Heart right ventricle (tissue), 16 donors: ENCODE data around the gene ATF4. TPM values are rescaled to one million over a fixed set of nuclear protein-coding genes. Genes with fewer than 3 reads are reported as not detected.

Source experiments
- ATAC-seq, 8 donors: fragments of 200-7000 bp; cut with Tn5 transposase; one replicate each; pipeline ENCODE4 v1.9.1; 2020; ENCODE audit warnings: mild to moderate bottlenecking in 8 of 8, moderate library complexity in 8 of 8, moderate number of reproducible peaks in 1 of 8
- DNase-seq, 2 donors: peaks; one replicate each; pipeline ENCODE4 v3.0.0-alpha.2; 2020
- H3K27ac ChIP-seq, 10 donors: fragments of 200-600 bp; sonication (generic) in 2 of 10; one replicate each; pipeline versions ENCODE4 v1.5.0 to v1.8.0; 2020 to 2022; ENCODE audit warnings: mild to moderate bottlenecking in 3 of 10
- H3K27me3 ChIP-seq, 7 donors: fragments of 200-600 bp; one replicate each; pipeline ENCODE4 v1.8.0; 2021 to 2022; ENCODE audit warnings: mild to moderate bottlenecking in 2 of 7
- H3K36me3 ChIP-seq, 9 donors: fragments of 200-600 bp; sonication (generic) in 1 of 9; one replicate each; pipeline versions ENCODE4 v1.5.0 to v1.8.0; 2020 to 2022; ENCODE audit warnings: mild to moderate bottlenecking in 2 of 9
- H3K4me1 ChIP-seq, 9 donors: fragments of 200-600 bp; sonication (generic) in 1 of 9; one replicate each; pipeline versions ENCODE4 v1.5.0 to v1.8.0; 2020 to 2022; ENCODE audit warnings: mild to moderate bottlenecking in 4 of 9
- H3K4me3 ChIP-seq, 10 donors: fragments of 200-600 bp; sonication (generic) in 2 of 10; one replicate each; pipeline versions ENCODE4 v1.5.0 to v1.8.0; 2020 to 2022; ENCODE audit warnings: mild to moderate bottlenecking in 7 of 10, moderate library complexity in 2 of 10
- H3K9me3 ChIP-seq, 11 donors: fragments of 200-600 bp in 10 of 11; sonication (generic) in 2 of 11; one replicate each; pipeline versions ENCODE4 v1.5.0 to v1.8.0; 2013 to 2022; ENCODE audit warnings: mild to moderate bottlenecking in 2 of 11, control low read depth in 1 of 11, moderate library complexity in 1 of 11
- WGBS, 2 donors: extraction: QIAGEN DNeasy Blood & Tissue Kit; methylation state at CpG; one replicate each; pipeline ENCODE4 v1.1.7; 2013; ENCODE audit warnings: inconsistent platforms in 1 of 2; 5-methylcytosine and 5-hydroxymethylcytosine counted together
- intact Hi-C, 10 donors: fragments of 100-400 bp; cut with DNase I; formaldehyde crosslinking; loops; one replicate each; pipeline versions ENCODE4 v1.11.1 to v1.14.2; 2022
- polyA plus RNA-seq, 2 donors: library from polyadenylated mRNA; stranded (reverse); fragments of 200-250 nt; gene quantifications; one replicate each; pipeline ENCODE4 v1.2.3, GENCODE V29; 2013
- total RNA-seq, 10 donors: library from RNA; stranded (reverse); fragmentation: NEBNext Ultra II Directional in 3 of 10; extraction: Animal tissue kit (Norgen Biotek cat#: 25700) in 3 of 10; gene quantifications; one replicate each; pipeline versions ENCODE4 v1.2.1 to v1.2.4, GENCODE V29; 2021 to 2023
- TF ChIP-seq, protein P1 (sequence below), 9 donors: fragments of 200-600 bp; sonication (generic) in 2 of 9; IDR thresholded peaks; one replicate each; pipeline versions ENCODE4 v1.5.0 to v1.8.0; 2021 to 2022; ENCODE audit warnings: antibody characterized with exemption in 9 of 9, mild to moderate bottlenecking in 5 of 9, moderate library complexity in 1 of 9
- donor health status: Arrhythmogenic right ventricular cardiomyopathy.
- donor health status: ischemic (EF 13 %, LVEDD 7.1; RV severe dilation, severe dysfunction).
- donor health status: healthy with polysubstance abuse.
- donor health status: DM: no; HTN: yes; CAD: no.
- donor health status: DM: no; HTN: no; CAD: no.
- donor health status: ischemic (EF 25% LVEDD 6.9; RV normal size, moderate dysfunction).
- donor health status: ischemic (EF 25% LVEDD 5.7; RV mildly dilated, moderate dysfunction).
- donor health status: healthy.
- donor health status: DM: yes; HTN: yes; CAD: no.
- donor health status: Ischemic cardiomyopathy.
- donor health status: ischemic (EF 35%, LVEDD 5.7; RV mildly dilated, moderate dysfunction).
- donor health status: nonischemic (EF 11% LVEDD 7.7; RV severe dilation, severe dysfunction).
- donor health status: DM: yes; HTN: yes; CAD: no.
- donor health status: PGD.
- donor health status: ischemic (EF 29% LVEDD 5.4; RV normal size, mild dysfunction).
- donor health status: nonischemic (EF 23%, LVEDD 6.1; RV moderate dilation, normal function).

ATF4 gene
- total and polyA plus RNA-seq, 12 donors, result 95.2 to 637 (median 161) TPM

DNA sequence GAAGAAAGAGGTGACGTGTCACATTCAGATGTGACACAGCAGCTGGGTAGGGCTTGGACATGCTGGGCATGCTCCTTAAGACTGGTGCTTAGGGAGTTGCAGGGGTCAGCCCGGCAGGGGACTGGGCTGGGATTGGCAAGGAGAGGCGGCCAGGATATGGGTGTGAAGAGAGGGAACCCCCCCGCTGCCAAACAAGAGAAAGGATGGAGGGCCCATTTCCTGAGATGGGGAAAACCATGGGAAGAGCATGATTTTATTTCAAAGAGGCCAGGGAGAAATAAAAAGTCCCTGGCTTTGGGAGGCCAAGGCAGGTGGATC, 5.3 kb downstream of the ATF4 start:
- ATAC-seq, result no peak
- no peak overlapping the region for H3K4me3 ChIP-seq
- 66 to 82% methylated on average over 4 of the region's 4 CpGs for WGBS, 2 donors
- TF ChIP-seq, protein P1, sequence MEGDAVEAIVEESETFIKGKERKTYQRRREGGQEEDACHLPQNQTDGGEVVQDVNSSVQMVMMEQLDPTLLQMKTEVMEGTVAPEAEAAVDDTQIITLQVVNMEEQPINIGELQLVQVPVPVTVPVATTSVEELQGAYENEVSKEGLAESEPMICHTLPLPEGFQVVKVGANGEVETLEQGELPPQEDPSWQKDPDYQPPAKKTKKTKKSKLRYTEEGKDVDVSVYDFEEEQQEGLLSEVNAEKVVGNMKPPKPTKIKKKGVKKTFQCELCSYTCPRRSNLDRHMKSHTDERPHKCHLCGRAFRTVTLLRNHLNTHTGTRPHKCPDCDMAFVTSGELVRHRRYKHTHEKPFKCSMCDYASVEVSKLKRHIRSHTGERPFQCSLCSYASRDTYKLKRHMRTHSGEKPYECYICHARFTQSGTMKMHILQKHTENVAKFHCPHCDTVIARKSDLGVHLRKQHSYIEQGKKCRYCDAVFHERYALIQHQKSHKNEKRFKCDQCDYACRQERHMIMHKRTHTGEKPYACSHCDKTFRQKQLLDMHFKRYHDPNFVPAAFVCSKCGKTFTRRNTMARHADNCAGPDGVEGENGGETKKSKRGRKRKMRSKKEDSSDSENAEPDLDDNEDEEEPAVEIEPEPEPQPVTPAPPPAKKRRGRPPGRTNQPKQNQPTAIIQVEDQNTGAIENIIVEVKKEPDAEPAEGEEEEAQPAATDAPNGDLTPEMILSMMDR (IDR thresholded peaks at IDR 0.05), result no peak
- H3K27me3 ChIP-seq, result no peaks in the 10 kb centered on the region
- DNase-seq, result no peak
- H3K9me3 ChIP-seq, result no peaks in the 10 kb centered on the region
- peaks cover 38 to 92% (median 77%) of the 10 kb centered on the region in 9 donors for H3K4me1 ChIP-seq
- H3K27ac ChIP-seq, result peak overlapping the region in 5 of 10 donors; percentile 1 to 100 (median 34)
- intact Hi-C loops, result loop anchor here (5.0 to 10.0 kb wide), 8 partner anchors 33 to 373 kb away; partner anchors contain the start of genes RPL3 (in 3 of the 10), SYNGR1 (in 3 of the 10) and CBX7 (in 1 of the 10)
- H3K36me3 ChIP-seq, result peaks cover 0 to 83% (median 23%) of the 10 kb centered on the region in 9 donors

DNA sequence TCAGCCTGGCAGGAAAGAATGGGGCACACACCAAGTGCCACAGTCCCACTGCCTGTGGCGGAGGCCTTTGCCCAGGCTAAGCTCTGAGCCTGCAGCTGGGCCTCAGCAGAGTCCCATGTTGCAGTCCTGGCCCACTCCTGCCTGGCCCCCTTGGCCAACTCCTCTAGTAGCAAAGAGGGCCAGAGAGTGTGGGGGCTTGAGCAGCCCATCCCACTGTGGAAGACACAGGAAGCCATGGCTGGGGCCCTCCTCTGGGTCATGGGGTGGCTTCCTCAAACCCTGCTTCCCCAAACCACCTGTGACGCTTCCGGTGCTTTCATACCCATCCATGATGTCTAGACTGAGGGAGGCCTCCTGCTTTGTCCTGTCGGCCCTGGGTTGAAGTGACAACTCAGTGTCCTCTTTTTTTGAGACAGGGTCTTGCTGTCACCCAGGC, 6.4 kb downstream of the ATF4 start:
- intact Hi-C loops, result loop anchor here (5.0 to 10.0 kb wide), 8 partner anchors 34 to 374 kb away; partner anchors contain the start of genes RPL3 (in 3 of the 10), SYNGR1 (in 3 of the 10) and CBX7 (in 1 of the 10)
- Histone ChIP-seq H3K4me1 (peaks cover 44 to 100% (median 84%) of the 10 kb centered on the region in 9 donors), H3K4me3 (no peak overlapping the region), H3K36me3 (peaks cover 0 to 82% (median 15%) of the 10 kb centered on the region in 9 donors), H3K27ac (peak overlapping the region in 3 of 10 donors; percentile 26 to 74 (median 67)), H3K27me3 (no peaks in the 10 kb centered on the region), H3K9me3 (no peaks in the 10 kb centered on the region)
- no peak for DNase-seq
- WGBS, 2 donors, result 74 to 82% methylated on average over 4 of the region's 4 CpGs
- ATAC-seq, result peak in 1 of 8 donors; percentile 0
- TF ChIP-seq, protein P1 (IDR thresholded peaks at IDR 0.05), result no peak

DNA sequence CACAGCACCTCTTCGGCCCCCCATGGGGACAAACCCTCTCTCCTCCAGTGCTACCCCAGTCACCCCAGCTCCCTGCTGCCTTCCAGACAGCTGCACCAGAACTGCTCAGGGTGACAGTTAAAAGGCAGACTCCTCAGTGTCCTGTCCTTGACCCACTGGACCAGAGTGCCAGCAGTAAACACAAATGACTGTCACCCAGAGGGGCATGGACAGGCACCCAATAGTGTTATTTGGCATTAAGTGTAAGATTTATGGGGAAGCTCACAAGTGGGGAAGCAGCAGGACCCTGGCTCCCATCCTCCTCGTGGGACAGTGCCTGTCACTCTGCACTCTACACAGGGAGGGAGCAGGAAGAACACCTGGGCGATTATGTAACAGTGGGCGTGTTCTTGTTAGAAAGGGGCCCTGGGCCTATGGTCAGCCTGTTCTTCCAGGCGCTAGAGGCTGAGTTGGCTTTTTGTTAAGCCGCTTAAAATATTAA, 7.2 kb downstream of the ATF4 start:
- DNase-seq (no peak), ATAC-seq (no peak)
- TF ChIP-seq, protein P1 (IDR thresholded peaks at IDR 0.05), result no peak
- WGBS, 2 donors, result 61 to 65% methylated on average over 6 of the region's 6 CpGs
- Histone ChIP-seq H3K36me3 (peaks cover 0 to 74% (median 7%) of the 10 kb centered on the region in 9 donors), H3K4me3 (no peak overlapping the region), H3K9me3 (no peaks in the 10 kb centered on the region), H3K4me1 (peaks cover 40 to 96% (median 80%) of the 10 kb centered on the region in 9 donors), H3K27me3 (no peaks in the 10 kb centered on the region), H3K27ac (peak overlapping the region in 3 of 10 donors; percentile 53 to 74 (median 67))
- intact Hi-C loops, result loop anchor here (5.0 to 10.0 kb wide), 8 partner anchors 35 to 375 kb away; partner anchors contain the start of genes RPL3 (in 3 of the 10), SYNGR1 (in 3 of the 10) and CBX7 (in 1 of the 10)

DNA sequence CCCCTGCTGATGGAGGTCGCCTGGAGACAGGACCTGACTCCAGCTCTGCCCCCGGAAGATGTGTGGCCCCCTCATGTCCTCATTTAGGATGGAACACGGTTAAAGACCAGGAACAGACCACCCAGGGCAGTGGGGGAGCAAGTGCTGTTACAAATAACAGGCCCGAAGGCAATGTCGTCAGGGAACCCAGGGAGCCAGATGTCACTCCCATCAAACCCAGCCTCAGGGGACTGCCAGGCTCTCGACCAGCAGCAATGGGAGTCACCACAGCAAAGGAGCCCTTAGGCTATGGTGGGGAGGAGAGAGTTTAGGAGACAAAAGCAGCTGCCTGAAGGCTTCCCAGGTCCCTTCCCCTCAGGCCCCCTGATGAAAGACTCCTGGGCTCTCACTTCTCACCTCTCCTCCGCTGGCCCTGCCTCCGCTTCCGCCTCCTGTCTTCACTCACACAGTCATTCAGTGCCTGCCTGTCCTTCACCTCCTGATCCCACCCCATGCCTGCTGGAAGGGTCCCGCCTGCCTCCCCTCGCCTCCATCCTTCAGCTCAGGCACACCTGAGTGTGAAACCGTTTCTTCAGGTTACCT, 7.8 kb downstream of the ATF4 start:
- ATAC-seq (no peak), DNase-seq (no peak)
- H3K9me3 ChIP-seq, result no peaks in the 10 kb centered on the region
- no peaks in the 10 kb centered on the region for H3K27me3 ChIP-seq
- intact Hi-C loops, result loop anchor here (2.0 to 10.0 kb wide), 9 partner anchors 31 to 376 kb away; partner anchors contain the start of genes RPL3 (in 3 of the 10), SYNGR1 (in 3 of the 10) and CBX7 (in 1 of the 10)
- peaks cover 0 to 68% (median under 1%) of the 10 kb centered on the region in 9 donors for H3K36me3 ChIP-seq
- H3K4me3 ChIP-seq, result peak overlapping the region in 2 of 10 donors; percentile 25 to 30
- WGBS, 2 donors, result 69 to 70% methylated on average over 12 of the region's 12 CpGs
- H3K4me1 ChIP-seq, result peaks cover 35 to 93% (median 73%) of the 10 kb centered on the region in 9 donors
- TF ChIP-seq, protein P1 (IDR thresholded peaks at IDR 0.05), result no peak
- peak overlapping the region in 6 of 10 donors; percentile 36 to 74 (median 62) for H3K27ac ChIP-seq
